SK-N-SH treated with all-trans-retinoic acid at 6 μM for 48 hours (cell line): ENCODE results near the gene RAN.

ENCODE experiments used
- ARNTL ChIP-seq: fragments of 450-650 bp; formaldehyde crosslinking; IDR thresholded peaks from 2 replicates; pipeline ENCODE4 v1.5.0; 2020; ENCODE audit warnings: low read depth, mild to moderate bottlenecking, moderate library complexity, borderline replicate concordance
- BACH2 ChIP-seq: fragments of 250-450 bp; sonication (Bioruptor Pico); IDR thresholded peaks from 2 replicates; pipeline ENCODE4 v1.9.0; 2021; ENCODE audit warnings: mild to moderate bottlenecking, borderline replicate concordance
- CREB5 ChIP-seq: fragments of 250-450 bp; sonication (Bioruptor Pico); IDR thresholded peaks from 2 replicates; pipeline ENCODE4 v1.5.1; 2020; ENCODE audit warnings: low read depth, mild to moderate bottlenecking, moderate library complexity
- CSRNP3 ChIP-seq: fragments of 250-450 bp; sonication (Bioruptor Pico); IDR thresholded peaks from 2 replicates; pipeline ENCODE4 v1.5.1; 2021; ENCODE audit warnings: mild to moderate bottlenecking, moderate library complexity
- ESRRG ChIP-seq: fragments of 250-450 bp; sonication (Bioruptor Pico); IDR thresholded peaks from 2 replicates; pipeline ENCODE4 v1.6.1; 2021; ENCODE audit warnings: mild to moderate bottlenecking
- ISL1 ChIP-seq: fragments of 250-450 bp; sonication (Bioruptor Pico); IDR thresholded peaks from 2 replicates; pipeline ENCODE4 v2.1.2; 2022; ENCODE audit warnings: mild to moderate bottlenecking, moderate library complexity
- OSR1 ChIP-seq: fragments of 250-450 bp; sonication (Bioruptor Pico); IDR thresholded peaks from 2 replicates; pipeline ENCODE4 v1.8.0; 2022; ENCODE audit warnings: moderate library complexity, mild to moderate bottlenecking, inconsistent platforms
- PATZ1 ChIP-seq: fragments of 250-450 bp; sonication (Bioruptor Pico); IDR thresholded peaks from 2 replicates; pipeline ENCODE4 v1.8.0; 2020; ENCODE audit warnings: mild to moderate bottlenecking, moderate library complexity, borderline replicate concordance
- POU6F1 ChIP-seq: fragments of 250-450 bp; sonication (Bioruptor Pico); IDR thresholded peaks from 2 replicates; pipeline ENCODE4 v1.8.0; 2021; ENCODE audit warnings: low read depth, mild to moderate bottlenecking, moderate library complexity, borderline replicate concordance
- PPARA ChIP-seq: fragments of 250-450 bp; sonication (Bioruptor Pico); IDR thresholded peaks from 2 replicates; pipeline ENCODE4 v1.5.0; 2020; ENCODE audit warnings: mild to moderate bottlenecking, borderline replicate concordance
- RARB ChIP-seq: fragments of 250-450 bp; sonication (Bioruptor Pico); IDR thresholded peaks from 2 replicates; pipeline ENCODE4 v1.8.0; 2021; ENCODE audit warnings: mild to moderate bottlenecking, moderate library complexity
- ZC3H10 ChIP-seq: fragments of 250-450 bp; sonication (Bioruptor Pico); IDR thresholded peaks from 2 replicates; pipeline ENCODE4 v1.5.1; 2021; ENCODE audit warnings: mild to moderate bottlenecking, moderate library complexity
- ZFP3 ChIP-seq: fragments of 250-450 bp; sonication (Bioruptor Pico); IDR thresholded peaks from 2 replicates; pipeline ENCODE4 v1.5.0; 2020; ENCODE audit warnings: mild to moderate bottlenecking, moderate library complexity
- ZNF565 ChIP-seq: fragments of 450-650 bp; formaldehyde crosslinking; conservative IDR thresholded peaks from 2 replicates; pipeline ENCODE4 v1.5.0; 2020; ENCODE audit warnings: low read depth, mild to moderate bottlenecking, moderate library complexity

- TF ChIP-seq BACH2 (no peak), ZC3H10 (no peak), ISL1 (CRISPR knock-in tag) (no peak), POU6F1 (CRISPR knock-in tag) (no peak), PATZ1 (no peak), ARNTL (CRISPR knock-in tag) (no peak), RARB (no peak), OSR1 (CRISPR knock-in tag) (no peak), ESRRG (CRISPR knock-in tag) (no peak), CREB5 (CRISPR knock-in tag) (no peak), ZNF565 (no peak), ZFP3 (CRISPR knock-in tag) (no peak), PPARA (no peak), CSRNP3 (CRISPR knock-in tag) (no peak)
These were observed 42.2 kb upstream of the RAN start for GRCh38 chr12:130829391-130830245.
